Urothelium cell line (cell line): Measurements from ENCODE around the gene PPP4R1.

Experiments
- DNase-seq: peaks from one replicate; pipeline ENCODE4 v3.0.0; 2011; ENCODE audit warnings: low spot score, mixed read lengths
- FAIRE-seq: peaks from 2 replicates; lab custom pipeline; 2011; peaks lifted over from hg19 to GRCh38; lab: Jason Lieb, UNC

PPP4R1 gene

GRCh38 chr18:9557250-9557943, 57.0 kb downstream of the PPP4R1 start:
- FAIRE-seq (no peak), DNase-seq (no peak)

GRCh38 chr18:9552616-9553015, 61.7 kb downstream of the PPP4R1 start:
- no peak for FAIRE-seq
- DNase-seq = no peak

GRCh38 chr18:9552191-9552590, 62.2 kb downstream of the PPP4R1 start:
- no peak for DNase-seq
- FAIRE-seq = no peak

GRCh38 chr18:9550429-9550828, 63.9 kb downstream of the PPP4R1 start:
- DNase-seq = no peak
- FAIRE-seq = no peak

DNA sequence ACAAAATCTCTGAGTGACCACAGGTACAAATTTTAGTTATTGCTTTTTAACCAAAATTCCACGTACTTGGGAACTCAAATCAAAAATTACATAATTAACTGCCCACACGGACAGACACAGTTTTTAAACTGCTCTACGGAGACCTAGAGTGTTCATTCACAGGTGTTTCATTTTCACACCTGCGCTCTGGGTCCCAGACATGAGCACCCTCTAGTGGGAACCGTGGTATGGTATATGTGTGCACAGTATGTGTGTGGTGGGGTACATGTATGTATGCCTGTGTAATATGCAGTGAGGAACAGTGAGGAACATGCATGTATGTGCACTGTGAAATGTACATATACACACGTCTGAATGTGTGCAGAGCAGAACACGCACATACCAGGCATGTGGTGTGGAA, 65.0 kb downstream of the PPP4R1 start:
- DNase-seq = no peak
- FAIRE-seq = peak; percentile 81

DNA sequence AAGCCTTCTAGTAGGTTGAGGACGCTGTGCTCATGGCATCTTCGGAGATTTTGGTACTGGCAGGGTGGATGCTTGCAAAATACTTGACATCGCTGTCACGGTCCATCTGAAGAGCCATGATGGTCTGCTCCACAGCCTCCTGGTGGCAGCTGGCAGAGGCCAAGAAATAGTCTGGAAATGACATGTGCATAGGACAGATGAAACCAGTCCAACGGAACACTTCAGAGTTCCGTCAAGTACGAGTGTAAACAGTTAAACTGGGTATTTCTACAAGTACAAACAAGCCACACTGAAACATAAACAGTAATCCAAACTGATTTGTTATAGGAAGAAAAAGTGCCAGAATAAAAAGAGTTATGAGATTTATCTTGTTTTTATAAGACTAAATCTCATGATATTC, 66.6 kb downstream of the PPP4R1 start:
- FAIRE-seq (no peak), DNase-seq (no peak)

- no peak for DNase-seq
- FAIRE-seq = no peak
Observed at GRCh38 chr18:9546468-9546867, 67.9 kb downstream of the PPP4R1 start.

GRCh38 chr18:9545029-9545428, 69.3 kb downstream of the PPP4R1 start:
- DNase-seq (no peak), FAIRE-seq (no peak)

- DNase-seq = no peak
Observed at GRCh38 chr18:9542924-9543323, 71.4 kb downstream of the PPP4R1 start.

DNA sequence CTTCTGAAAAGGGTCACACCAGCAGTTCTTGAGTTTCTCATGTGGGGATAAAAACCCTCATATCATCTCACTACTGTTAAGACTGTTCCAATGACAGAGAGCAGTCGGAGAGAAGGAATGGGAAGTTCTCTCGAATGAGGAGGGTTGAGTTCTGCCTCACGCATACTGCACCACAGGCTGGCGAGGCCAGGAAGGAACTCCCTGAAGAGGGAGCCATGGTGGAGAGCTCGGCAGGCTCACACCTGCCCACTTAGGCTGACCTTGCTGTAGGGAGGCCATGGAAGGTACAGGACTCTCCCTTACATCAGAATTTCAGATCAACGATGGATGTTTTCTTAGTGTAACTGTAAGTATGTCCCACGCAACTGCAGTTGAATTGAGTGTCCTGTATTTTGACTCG, 74.4 kb downstream of the PPP4R1 start:
- no peak for DNase-seq
- peak; percentile 68 for FAIRE-seq

More at GRCh38 chr18:9542924-9543323, 71.4 kb downstream of the PPP4R1 start:
- FAIRE-seq = peak; percentile 77

DNA sequence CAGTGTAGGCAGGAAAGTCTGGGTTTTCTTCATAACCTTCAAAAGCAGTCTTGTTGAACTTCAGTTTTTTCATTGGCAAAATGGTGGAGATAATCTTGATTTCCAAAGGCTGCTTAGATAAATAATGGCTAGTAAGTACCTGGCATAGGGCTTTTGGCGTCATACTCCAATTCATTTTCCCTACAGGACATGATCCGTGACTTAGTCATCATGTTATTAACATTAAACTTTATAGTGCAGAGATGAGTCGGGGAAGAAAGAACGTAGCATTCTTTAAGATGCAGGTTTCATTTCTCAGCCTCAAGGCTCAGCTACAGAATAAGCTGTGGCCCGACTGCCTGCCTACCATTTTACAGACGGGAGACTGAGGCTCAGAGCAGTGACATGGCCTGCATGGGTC, 75.1 kb downstream of the PPP4R1 start:
- DNase-seq (no peak), FAIRE-seq (no peak)

- FAIRE-seq (no peak), DNase-seq (no peak)
Observed at GRCh38 chr18:9537677-9538076, 76.7 kb downstream of the PPP4R1 start.

GRCh38 chr18:9536354-9537152, 77.8 kb downstream of the PPP4R1 start:
- DNase-seq (no peak), FAIRE-seq (peak; percentile 65)

- DNase-seq = no peak
- no peak for FAIRE-seq
Observed at GRCh38 chr18:9535430-9535991, 78.8 kb downstream of the PPP4R1 start.

GRCh38 chr18:9534844-9535243, 79.5 kb downstream of the PPP4R1 start:
- FAIRE-seq = no peak
- DNase-seq = no peak

DNA sequence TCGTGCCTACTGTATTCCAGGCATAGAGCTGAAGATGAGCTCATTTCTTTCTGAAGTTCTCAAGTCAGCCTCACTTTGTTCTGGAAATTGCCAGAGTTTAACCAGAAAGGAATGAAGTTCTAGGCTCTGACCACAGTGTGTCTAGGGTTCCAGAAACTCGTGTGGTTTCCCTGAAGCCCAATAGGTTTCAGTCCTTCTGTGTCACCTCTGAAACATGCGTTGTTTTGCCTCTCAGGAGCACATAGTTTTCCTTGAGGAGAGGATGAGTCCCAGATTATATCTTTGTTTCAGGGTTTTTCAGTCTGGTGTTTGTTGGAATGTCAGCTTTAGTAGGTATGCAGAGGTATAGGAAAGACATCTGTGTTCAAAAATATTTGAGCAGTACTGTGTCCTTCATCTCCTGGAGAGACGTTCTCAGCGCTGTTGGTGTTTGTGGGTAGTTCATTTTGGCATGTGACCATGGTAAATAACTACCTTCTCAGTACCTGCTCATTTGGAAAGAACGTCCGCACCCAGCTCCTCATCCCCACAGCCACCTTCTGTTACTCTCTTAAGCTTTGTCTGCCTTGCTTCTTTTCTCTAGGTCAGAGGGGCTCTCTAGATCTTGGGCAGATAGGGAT, 82.5 kb downstream of the PPP4R1 start:
- FAIRE-seq = no peak

GRCh38 chr18:9530226-9531009, 83.9 kb downstream of the PPP4R1 start:
- FAIRE-seq (no peak), DNase-seq (no peak)

More for the DNA sequence above, 82.5 kb downstream of the PPP4R1 start:
- DNase-seq = no peak

GRCh38 chr18:9526458-9526857, 87.9 kb downstream of the PPP4R1 start:
- FAIRE-seq = no peak
- no peak for DNase-seq

DNA sequence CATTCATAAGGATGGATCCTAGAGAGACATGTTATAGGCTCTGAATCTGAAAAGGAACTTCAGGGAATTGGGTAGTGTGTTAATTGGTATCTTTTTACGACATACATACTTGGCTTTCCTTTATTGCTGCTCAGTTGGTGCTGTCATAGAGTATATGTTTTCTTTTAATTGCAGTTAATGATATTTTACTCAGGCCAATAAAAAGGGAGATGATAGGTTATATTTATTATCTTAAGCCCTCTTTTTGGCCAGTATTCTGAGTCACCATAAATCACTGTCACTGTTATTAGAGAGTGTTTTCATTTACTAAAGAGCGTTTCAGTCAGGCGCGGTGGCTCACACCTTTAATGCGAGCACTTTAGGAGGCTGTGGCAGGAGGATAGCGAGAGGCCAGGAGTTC, 91.4 kb downstream of the PPP4R1 start:
- FAIRE-seq = no peak
- DNase-seq = no peak

DNA sequence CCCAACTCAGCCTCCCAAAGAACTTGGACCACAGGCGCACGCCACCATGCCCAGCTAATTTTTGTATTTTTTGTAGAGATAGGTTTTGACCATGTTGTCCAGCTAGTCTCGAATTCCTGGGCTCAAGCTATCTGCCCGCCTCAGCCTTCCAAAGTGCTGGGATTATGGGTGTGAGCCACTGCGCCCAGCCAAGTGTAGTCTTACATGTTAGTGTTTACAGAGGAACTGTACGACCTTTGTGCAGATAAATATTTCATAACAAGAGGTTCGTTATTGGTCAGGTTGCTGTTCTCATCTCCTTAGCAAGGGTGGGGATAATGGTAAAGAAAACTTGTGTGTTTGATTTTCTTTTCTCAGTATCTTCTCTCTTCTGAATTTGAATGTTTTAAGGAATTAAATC, 92.6 kb downstream of the PPP4R1 start:
- no peak for DNase-seq
- FAIRE-seq = no peak

GRCh38 chr18:9520666-9521065, 93.7 kb downstream of the PPP4R1 start:
- DNase-seq (no peak), FAIRE-seq (no peak)
